HG03469 (cell line): ENCODE measurements around the gene SGSM2.
"Not testable (repeated sequence)": the region's sequence is repeated elsewhere in the genome, so short reads cannot be mapped to it uniquely, and the experiment has no call there.

ENCODE experiments used
- ATAC-seq: cut with Tn5 transposase; IDR thresholded peaks from one replicate; pipeline ENCODE4 v1.9.1; 2021; ENCODE audit warnings: mild to moderate bottlenecking, moderate library complexity, moderate number of reproducible peaks; ENCODE audit not compliant: unreplicated experiment

Gene SGSM2, protein sequence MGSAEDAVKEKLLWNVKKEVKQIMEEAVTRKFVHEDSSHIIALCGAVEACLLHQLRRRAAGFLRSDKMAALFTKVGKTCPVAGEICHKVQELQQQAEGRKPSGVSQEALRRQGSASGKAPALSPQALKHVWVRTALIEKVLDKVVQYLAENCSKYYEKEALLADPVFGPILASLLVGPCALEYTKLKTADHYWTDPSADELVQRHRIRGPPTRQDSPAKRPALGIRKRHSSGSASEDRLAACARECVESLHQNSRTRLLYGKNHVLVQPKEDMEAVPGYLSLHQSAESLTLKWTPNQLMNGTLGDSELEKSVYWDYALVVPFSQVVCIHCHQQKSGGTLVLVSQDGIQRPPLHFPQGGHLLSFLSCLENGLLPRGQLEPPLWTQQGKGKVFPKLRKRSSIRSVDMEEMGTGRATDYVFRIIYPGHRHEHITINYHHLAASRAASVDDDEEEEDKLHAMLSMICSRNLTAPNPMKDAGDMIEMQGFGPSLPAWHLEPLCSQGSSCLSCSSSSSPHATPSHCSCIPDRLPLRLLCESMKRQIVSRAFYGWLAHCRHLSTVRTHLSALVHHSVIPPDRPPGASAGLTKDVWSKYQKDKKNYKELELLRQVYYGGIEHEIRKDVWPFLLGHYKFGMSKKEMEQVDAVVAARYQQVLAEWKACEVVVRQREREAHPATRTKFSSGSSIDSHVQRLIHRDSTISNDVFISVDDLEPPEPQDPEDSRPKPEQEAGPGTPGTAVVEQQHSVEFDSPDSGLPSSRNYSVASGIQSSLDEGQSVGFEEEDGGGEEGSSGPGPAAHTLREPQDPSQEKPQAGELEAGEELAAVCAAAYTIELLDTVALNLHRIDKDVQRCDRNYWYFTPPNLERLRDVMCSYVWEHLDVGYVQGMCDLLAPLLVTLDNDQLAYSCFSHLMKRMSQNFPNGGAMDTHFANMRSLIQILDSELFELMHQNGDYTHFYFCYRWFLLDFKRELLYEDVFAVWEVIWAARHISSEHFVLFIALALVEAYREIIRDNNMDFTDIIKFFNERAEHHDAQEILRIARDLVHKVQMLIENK

GRCh38 chr17:2336852-2337543, at the start of gene SGSM2:
TSS of gene SGSM2 (plus strand) at chr17:2337501. CDS start at chr17:2337689, 188 bp downstream.
- no peak for ATAC-seq

GRCh38 chr17:2289878-2290478, 47.3 kb upstream of the SGSM2 start:
- no peak for ATAC-seq

DNA sequence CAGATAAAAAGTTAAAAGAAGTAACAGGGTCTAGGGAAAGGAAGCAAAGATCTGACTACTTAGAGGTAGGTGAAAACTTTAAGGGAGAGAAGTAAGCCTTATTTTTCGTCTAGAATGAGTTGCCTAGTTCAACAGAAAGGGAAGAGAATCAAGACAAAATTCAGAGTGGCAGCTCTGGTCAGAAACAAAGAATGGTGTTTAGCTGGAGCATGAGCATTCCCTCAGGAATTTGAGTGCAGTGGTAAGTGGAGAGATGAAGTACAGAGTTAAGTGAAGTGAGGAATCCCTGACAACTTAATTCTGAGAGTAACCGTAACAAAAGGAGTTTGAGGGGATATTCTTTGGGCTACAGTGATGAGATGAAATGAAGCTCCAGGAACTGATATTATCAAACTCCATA, 45.2 kb upstream of the SGSM2 start:
- ATAC-seq, result no peak

GRCh38 chr17:2295575-2295974, 41.7 kb upstream of the SGSM2 start:
- no peak for ATAC-seq

DNA sequence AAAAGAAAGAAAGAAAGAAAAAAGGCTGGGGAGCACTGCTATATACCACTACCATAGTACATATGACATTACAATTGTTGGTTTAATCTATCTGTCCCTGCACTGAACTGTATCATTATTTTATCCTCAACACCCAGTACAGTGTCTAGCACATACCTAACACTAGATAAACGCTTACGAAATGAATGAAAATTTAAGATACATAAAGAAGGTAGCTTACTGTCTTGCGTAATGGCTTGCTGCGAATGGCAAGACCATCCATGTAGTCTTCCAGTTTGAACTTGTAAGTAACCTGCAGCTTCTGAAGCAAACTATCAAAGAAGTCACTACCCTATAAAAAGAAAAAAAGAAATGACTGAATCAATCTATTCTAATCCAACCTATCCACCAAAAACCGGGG, 40.3 kb upstream of the SGSM2 start:
- no peak for ATAC-seq

GRCh38 chr17:2299136-2299535, 38.2 kb upstream of the SGSM2 start:
- no peak for ATAC-seq

DNA sequence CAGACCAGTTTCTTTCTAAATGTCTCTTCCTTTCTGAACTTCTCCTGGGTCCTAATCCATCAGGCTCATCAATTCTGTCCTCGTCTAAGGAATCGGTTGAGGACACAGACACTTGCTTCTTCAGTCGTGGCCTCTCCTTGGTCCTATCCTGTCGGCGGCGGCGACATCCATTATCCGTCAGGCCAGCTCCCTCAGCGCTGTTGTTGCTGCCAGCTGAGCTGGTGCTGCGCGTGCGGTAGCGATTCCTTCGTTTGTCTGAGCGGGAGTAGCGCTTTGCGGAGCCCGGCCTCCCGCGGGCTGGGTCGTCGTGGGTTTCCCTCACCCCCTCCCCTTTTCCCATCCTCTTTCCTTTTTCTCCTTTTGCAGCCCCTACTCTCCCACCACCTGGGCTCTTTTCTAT, 37.5 kb upstream of the SGSM2 start:
- no peak for ATAC-seq

DNA sequence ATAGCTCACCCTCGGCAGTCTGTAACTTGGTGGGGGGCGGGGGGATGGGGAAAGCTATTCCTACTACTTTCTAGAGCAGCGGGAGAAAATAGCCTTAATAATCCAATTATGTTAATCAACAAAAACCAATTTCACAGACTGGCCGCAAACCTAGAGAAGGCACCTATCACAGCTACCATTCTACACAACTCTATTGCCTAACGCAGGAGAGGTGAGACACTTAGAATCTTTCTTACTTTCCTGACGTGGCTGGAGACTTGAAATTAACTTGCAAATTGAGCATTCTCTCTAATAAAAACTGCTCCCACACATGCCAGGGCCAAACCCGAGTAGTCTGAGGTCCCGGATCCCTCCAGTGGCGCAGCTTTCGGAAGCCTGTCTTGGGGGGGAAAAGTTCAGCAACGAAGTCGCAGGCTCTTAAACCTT, 34.5 kb upstream of the SGSM2 start:
- no peak for ATAC-seq

- ATAC-seq, result peak; percentile 50
Observed at GRCh38 chr17:2303204-2304188, 33.8 kb upstream of the SGSM2 start, which contains the start of the genes SMG6 and SRR. TSS of gene SMG6 (minus strand) at chr17:2303785. CDS start at chr17:2303720, 65 bp downstream. TSS of gene SRR (plus strand) at chr17:2303950. CDS start at chr17:2315561, 11,611 bp downstream.

DNA sequence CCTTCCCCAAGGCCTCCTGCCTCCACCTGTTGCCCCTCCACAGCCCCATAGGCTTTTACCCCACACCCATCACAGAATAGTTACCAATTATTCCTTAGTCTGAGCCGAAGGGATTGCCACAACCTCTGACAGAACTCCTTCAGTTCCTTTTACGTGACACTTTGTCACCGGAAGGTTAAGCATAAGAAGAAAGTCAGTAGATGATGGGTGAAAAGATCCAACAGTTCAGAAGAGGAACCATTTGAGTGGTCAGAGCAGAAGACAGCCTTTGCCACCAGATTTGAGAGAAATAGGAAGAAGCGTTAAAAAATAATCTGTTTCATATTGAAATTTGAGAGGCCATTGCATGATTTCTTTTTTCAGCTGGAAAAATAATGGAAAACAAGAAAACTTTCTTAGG, 32.4 kb upstream of the SGSM2 start:
- ATAC-seq, result no peak

DNA sequence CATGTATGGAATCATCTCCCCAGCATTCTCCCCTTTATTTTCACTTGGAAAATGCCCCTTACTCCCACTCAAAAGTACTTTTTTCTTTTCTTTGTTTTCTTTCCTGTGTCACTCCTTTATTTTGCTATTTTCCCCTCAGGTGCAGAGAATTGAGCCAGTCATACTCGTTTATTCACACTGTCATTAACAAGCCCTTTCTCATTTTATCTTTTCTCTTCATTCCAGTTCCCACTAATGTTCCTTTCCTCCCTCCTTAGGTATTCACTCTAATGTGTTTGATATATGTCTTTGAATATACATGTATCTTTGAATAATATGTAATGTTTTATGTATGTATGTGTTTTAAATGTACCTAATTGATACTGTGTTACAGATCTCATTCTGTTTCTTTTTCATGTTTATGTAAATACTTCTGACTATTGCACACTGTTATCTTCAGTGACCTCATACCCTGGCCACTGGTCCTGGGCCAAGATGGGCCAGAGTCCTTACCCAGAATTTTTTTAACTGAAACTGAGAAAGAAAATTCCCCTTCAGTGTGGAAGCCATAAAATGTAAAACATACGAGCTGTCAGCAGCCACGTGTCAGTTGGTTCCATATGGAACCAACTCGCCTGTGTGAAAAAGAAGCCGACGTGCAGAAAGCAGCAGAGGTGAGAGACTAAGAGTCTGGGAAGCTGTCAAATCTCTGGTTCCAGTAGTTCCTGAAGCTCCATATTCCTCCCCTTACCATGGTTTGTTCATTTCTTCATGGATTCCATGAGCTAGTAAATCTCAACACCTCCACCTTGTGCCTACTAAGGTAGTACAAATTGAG, 27.8 kb upstream of the SGSM2 start:
- no peak for ATAC-seq

DNA sequence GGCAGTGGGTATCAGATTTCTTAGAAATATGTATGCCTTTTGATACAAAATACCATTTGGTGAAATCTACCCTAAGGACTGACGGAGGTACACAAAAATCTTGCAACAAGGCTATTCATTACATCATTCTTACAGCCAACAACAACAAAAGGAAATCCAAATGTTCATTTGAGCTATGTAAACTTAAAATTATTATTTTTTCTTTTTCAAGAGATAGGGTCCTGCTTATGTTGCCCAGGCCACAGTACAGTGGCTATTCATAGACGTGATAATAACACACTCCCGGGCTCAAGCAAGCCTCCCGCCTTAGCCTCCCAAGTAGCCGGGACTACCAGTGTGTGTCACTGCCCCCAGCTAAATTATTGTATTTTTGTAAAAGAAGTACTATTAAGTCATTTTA, 24.6 kb upstream of the SGSM2 start:
- ATAC-seq, result no peak

DNA sequence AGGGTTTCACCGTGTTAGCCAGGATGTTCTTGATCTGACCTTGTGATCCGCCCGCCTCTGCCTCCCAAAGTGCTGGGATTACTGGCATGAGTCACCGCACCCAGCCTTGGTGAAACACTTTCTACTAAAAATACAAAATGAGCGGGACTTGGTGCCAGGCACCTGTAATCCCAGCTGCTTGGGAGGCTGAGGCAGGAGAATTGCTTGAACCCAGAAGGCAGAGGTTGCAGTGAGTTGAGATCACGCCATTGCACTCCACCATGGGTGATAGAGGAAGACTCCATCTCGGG, 20.4 kb upstream of the SGSM2 start:
- ATAC-seq, result not testable (repeated sequence)

DNA sequence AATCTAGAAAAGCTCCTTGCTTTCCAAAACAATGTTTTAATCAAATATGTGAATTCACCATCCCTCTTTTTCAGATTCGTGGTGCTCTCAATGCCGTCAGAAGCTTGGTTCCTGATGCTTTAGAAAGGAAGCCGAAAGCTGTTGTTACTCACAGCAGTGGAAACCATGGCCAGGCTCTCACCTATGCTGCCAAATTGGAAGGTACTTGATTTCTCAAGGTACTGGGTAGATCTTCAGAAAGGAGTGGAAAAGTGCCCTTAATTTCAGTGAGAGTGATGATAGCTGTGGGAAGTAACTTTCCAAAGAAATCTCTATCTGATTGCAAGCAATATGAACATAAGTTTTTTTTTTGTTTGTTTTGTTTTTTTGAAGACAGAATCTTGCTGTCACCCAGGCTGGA, 19.5 kb upstream of the SGSM2 start:
- no peak for ATAC-seq

DNA sequence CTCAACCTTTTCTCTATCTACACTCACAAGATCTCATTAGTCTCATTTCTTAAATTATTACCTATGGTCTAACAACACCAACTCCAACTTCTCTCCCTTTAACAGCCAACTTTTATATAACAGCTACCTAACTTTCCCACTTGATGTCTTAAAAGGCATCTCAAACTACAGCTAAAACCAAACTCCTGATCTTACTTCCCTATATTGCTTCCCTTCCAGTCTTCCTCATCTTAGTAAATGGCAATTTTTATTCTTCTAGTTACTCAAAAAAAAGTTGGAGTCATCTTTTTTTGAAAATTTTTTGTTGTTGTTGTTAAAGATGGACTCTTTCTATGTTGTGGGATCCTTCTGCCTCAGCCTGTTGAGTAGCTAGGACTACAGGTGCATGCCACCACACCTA, 18.2 kb upstream of the SGSM2 start:
- no peak for ATAC-seq

DNA sequence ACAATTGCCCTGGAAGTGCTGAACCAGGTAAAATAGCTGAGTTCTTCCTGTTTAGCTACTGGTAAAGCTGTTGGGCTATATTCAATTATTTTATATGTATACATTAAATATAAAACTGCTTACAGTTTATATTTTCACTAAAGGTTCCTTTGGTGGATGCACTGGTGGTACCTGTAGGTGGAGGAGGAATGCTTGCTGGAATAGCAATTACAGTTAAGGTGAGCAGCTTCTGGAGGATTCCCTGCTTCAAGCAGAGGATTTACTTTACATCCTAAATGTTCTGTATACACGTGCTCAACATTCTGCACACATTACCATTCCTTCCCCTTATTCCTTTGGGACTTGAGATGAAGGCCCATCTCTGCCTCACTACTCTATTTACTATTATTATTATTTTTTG, 15.9 kb upstream of the SGSM2 start:
- no peak for ATAC-seq

DNA sequence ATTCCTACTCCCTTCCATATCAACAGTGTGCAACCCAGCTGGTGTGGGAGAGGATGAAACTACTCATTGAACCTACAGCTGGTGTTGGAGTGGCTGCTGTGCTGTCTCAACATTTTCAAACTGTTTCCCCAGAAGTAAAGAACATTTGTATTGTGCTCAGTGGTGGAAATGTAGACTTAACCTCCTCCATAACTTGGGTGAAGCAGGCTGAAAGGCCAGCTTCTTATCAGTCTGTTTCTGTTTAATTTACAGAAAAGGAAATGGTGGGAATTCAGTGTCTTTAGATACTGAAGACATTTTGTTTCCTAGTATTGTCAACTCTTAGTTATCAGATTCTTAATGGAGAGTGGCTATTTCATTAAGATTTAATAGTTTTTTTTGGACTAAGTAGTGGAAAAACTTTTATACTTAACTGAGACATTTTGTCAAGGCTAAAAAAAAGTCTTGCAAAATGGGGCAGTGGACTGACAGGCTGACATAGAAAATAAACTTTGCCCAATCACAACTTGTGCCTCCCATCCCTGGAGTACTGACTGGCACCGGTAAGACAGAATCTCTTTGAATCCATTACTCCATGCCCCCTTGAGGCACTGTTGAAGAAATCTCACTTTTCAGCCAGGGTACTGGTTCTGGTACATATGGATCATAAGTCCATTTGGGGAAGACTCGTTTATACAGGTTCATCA, 13.5 kb upstream of the SGSM2 start:
- ATAC-seq, result no peak

DNA sequence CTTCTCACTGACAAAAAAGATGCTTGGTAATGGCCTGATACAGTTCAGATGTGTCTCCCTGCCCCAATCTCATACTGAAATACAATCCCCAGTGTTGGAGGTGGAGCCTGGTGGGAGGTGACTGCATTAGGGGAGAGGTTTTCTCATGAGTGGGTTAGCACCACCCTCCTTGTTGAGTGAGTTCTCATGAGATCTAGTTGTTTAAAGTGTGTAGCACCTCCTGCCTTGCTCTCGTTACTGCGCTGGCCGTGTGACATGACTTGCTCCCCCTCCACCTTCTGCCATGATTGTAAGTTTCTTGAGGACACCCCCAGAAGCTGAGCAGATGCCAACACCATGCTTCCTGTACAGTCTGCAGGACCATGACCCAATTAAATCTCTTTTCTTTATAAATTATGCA, 6.0 kb upstream of the SGSM2 start:
- no peak for ATAC-seq
